GM12878 (cell line): Measurements from ENCODE around the gene CD86. TPM values are rescaled to one million over a fixed set of nuclear protein-coding genes. Genes with fewer than 3 reads are reported as not detected.

Source experiments
- ATAC-seq: fragments of 200-7000 bp; cut with Tn5 transposase; 3 replicates; pipeline ENCODE4 v1.9.1; 2020; ENCODE audit warnings: mild to moderate bottlenecking, moderate library complexity
- BruUV-seq: library from RNA; stranded (reverse); fragments of 400-500 nt; replicated peaks from 2 replicates; lab custom pipeline; 2021; lab: Mats Ljungman, UMichigan
- CTCF ChIA-PET: fragments of 300-600 bp; sonication (Branson Sonifier 250); formaldehyde crosslinking; extraction: SDS; loops from one replicate; lab custom pipeline; 2021; ENCODE audit warnings: inconsistent platforms; lab: Yijun Ruan, JAX
- POLR2A ChIA-PET: fragments of 350-600 bp; formaldehyde crosslinking; extraction: SDS; loops from one replicate; lab custom pipeline; 2021; ENCODE audit warnings: inconsistent platforms; lab: Charles Lee
- RAD21 ChIA-PET: fragments of 300-600 bp; sonication (Branson Sonifier 250); formaldehyde crosslinking; loops from one replicate; lab custom pipeline; 2023; ENCODE audit warnings: antibody characterized with exemption; ENCODE audit not compliant: unreplicated experiment; lab: Charles Lee
- SMC1A ChIA-PET: fragments of 300-600 bp; sonication (Branson Sonifier 250); formaldehyde crosslinking; loops from one replicate; lab custom pipeline; 2023; ENCODE audit not compliant: unreplicated experiment, uncharacterized antibody; lab: Charles Lee
- DNase-seq: peaks from one replicate; pipeline ENCODE4 v3.0.0-alpha.2; 2011; ENCODE audit warnings: low read depth, low spot score
- FAIRE-seq: peaks from 3 replicates; lab custom pipeline; 2011; peaks lifted over from hg19 to GRCh38; lab: Jason Lieb, UNC
- H2AFZ ChIP-seq: 2 replicates; pipeline ENCODE4 v1.6.0; 2011; ENCODE audit warnings: low read depth, low read length, control low read depth; ENCODE audit not compliant: control insufficient read depth
- H3K27ac ChIP-seq: 2 replicates; pipeline ENCODE4 v1.5.1; 2011; ENCODE audit warnings: control low read depth; ENCODE audit not compliant: control insufficient read depth, insufficient read depth
- H3K27me3 ChIP-seq, 2 experiments: replicated peaks in 1 of 2; 2 replicates each; pipeline versions ENCODE4 v1.6.0 to v1.6.1; 2011; ENCODE audit warnings: low read length in 1 of 2; ENCODE audit not compliant: control insufficient read depth in 2 of 2, insufficient read depth in 2 of 2
- H3K36me3 ChIP-seq, 2 experiments: 2 replicates each; pipeline ENCODE4 v1.5.1; 2011; ENCODE audit warnings: low read length in 1 of 2; ENCODE audit not compliant: control insufficient read depth in 2 of 2, insufficient read depth in 2 of 2
- H3K4me1 ChIP-seq: 2 replicates; pipeline ENCODE4 v1.6.1; 2011; ENCODE audit warnings: mild to moderate bottlenecking, low read length, moderate library complexity, mixed read lengths; ENCODE audit not compliant: control insufficient read depth, insufficient read depth
- H3K4me2 ChIP-seq: 2 replicates; pipeline ENCODE4 v1.6.0; 2011; ENCODE audit warnings: control low read depth; ENCODE audit not compliant: control insufficient read depth, insufficient read depth
- H3K4me3 ChIP-seq: fragments of 200-600 bp; sonication (generic); 2 replicates; pipeline ENCODE4 v1.5.1; 2016
- H3K79me2 ChIP-seq: 2 replicates; pipeline ENCODE4 v1.6.0; 2011; ENCODE audit warnings: low read length; ENCODE audit not compliant: control insufficient read depth, insufficient read depth
- H3K9ac ChIP-seq: 2 replicates; pipeline ENCODE4 v1.8.0; 2011; ENCODE audit warnings: low read length, control low read depth, mixed read lengths; ENCODE audit not compliant: control insufficient read depth, insufficient read depth
- H3K9me3 ChIP-seq: replicated peaks from 3 replicates; pipeline ENCODE4 v1.5.1; 2011; ENCODE audit warnings: mild to moderate bottlenecking, low read length; ENCODE audit not compliant: control insufficient read depth, insufficient read depth
- H4K20me1 ChIP-seq: 2 replicates; pipeline ENCODE4 v1.6.0; 2011; ENCODE audit not compliant: control insufficient read depth, insufficient read depth
- ATF2 ChIP-seq: IDR thresholded peaks from 2 replicates; pipeline ENCODE4 v1.6.1; 2012; ENCODE audit warnings: low read length, inconsistent platforms
- CHD4 ChIP-seq: fragments of 200-600 bp; sonication (generic); IDR thresholded peaks from 2 replicates; pipeline ENCODE4 v1.6.1; 2016; ENCODE audit warnings: mild to moderate bottlenecking
- CREB1 ChIP-seq: IDR thresholded peaks from 2 replicates; pipeline ENCODE4 v1.6.1; 2012; ENCODE audit warnings: low read depth, mild to moderate bottlenecking, inconsistent platforms
- EZH2 ChIP-seq: IDR thresholded peaks from 2 replicates; pipeline ENCODE4 v1.6.1; 2012; ENCODE audit warnings: low read depth, mild to moderate bottlenecking, control low read depth, inconsistent platforms, low read length, borderline replicate concordance; ENCODE audit not compliant: control insufficient read depth
- GABPA ChIP-seq: IDR thresholded peaks from 2 replicates; pipeline ENCODE4 v1.6.1; 2014; ENCODE audit warnings: antibody characterized with exemption, low read depth, mild to moderate bottlenecking, inconsistent platforms
- GATAD2B ChIP-seq: fragments of 450-650 bp; conservative IDR thresholded peaks from 2 replicates; pipeline ENCODE4 v1.6.1; 2017; ENCODE audit warnings: low read depth, mild to moderate bottlenecking, moderate library complexity
- IKZF1 ChIP-seq: fragments of 450-650 bp; conservative IDR thresholded peaks from 2 replicates; pipeline ENCODE4 v1.6.1; 2017; ENCODE audit warnings: antibody characterized with exemption, mild to moderate bottlenecking
- IRF3 ChIP-seq: fragments of 450-650 bp; IDR thresholded peaks from 2 replicates; pipeline ENCODE4 v1.6.1; 2014; ENCODE audit warnings: mild to moderate bottlenecking
- MEF2A ChIP-seq: IDR thresholded peaks from 2 replicates; pipeline ENCODE4 v1.6.1; 2011; ENCODE audit warnings: low read depth, mild to moderate bottlenecking, low read length, moderate library complexity; ENCODE audit not compliant: insufficient read depth
- NFYA ChIP-seq: IDR thresholded peaks from 2 replicates; pipeline ENCODE4 v1.6.1; 2011; ENCODE audit warnings: low read depth, mild to moderate bottlenecking, low read length, improper control_type of control experiment, borderline replicate concordance
- RAD21 ChIP-seq: IDR thresholded peaks from 2 replicates; pipeline ENCODE4 v1.6.1; 2011; ENCODE audit warnings: mild to moderate bottlenecking, low read depth, low read length, moderate library complexity; ENCODE audit not compliant: insufficient read depth
- RAD51 ChIP-seq: fragments of 450-650 bp; IDR thresholded peaks from 2 replicates; pipeline ENCODE4 v1.6.1; 2016; ENCODE audit warnings: moderate library complexity, mild to moderate bottlenecking, inconsistent platforms
- RBBP5 ChIP-seq: fragments of 200-600 bp; sonication (generic); conservative IDR thresholded peaks from 2 replicates; pipeline ENCODE4 v1.6.1; 2016
- SMARCA5 ChIP-seq: fragments of 450-650 bp; IDR thresholded peaks from 2 replicates; pipeline ENCODE4 v1.6.1; 2017; ENCODE audit warnings: mild to moderate bottlenecking
- STAT1 ChIP-seq: fragments of 450-650 bp; conservative IDR thresholded peaks from 2 replicates; pipeline ENCODE4 v1.6.1; 2014; ENCODE audit warnings: antibody characterized with exemption, mild to moderate bottlenecking
- YBX1 ChIP-seq: fragments of 450-650 bp; IDR thresholded peaks from 2 replicates; pipeline ENCODE4 v1.6.1; 2016; ENCODE audit warnings: antibody characterized with exemption
- WGBS: methylation state at CpG from one replicate; pipeline ENCODE4 v1.1.6; 2016; ENCODE audit warnings: low lambda C conversion rate; ENCODE audit not compliant: insufficient replicate concordance, insufficient coverage; ENCODE audit errors: missing lambda C conversion rate; 5-methylcytosine and 5-hydroxymethylcytosine counted together
- in situ Hi-C: fragments of 300-500 bp; cut with MboI; formaldehyde crosslinking; loops from 9 replicates; pipeline ENCODE4 v1.14.3; 2018; ENCODE audit warnings: mixed read lengths
- intact Hi-C: fragments of 100-400 bp; cut with micrococcal nuclease; formaldehyde crosslinking; loops from one replicate; pipeline ENCODE4 v1.14.2; 2022; ENCODE audit not compliant: unreplicated experiment
- polyA plus RNA-seq, 11 experiments: library from polyadenylated mRNA; depleted of rRNA in 4 of 11; unstranded in 6 of 11; stranded (reverse) in 5 of 11; fragments of >200 nt; fragmentation: Nextera tagmentation in 4 of 11; fragmentation: Illumina TruSeq in 1 of 11; extraction: Ambion mirVana in 4 of 11; extraction: Trizol in 1 of 11; gene quantifications; 1 replicate in 1 of 11; 2 replicates in 10 of 11; pipeline versions ENCODE4 v1.2.1 to v1.2.3, GENCODE V29; 2011 to 2016; ENCODE audit warnings: inconsistent platforms in 2 of 11, missing spikeins in 2 of 11, low read depth in 1 of 11
- total RNA-seq, 4 experiments: library from RNA; depleted of rRNA in 3 of 4; stranded (reverse); fragments of >200 nt in 3 of 4; fragmentation: Illumina TruSeq in 1 of 4; extraction: Trizol in 1 of 4; gene quantifications; 2 replicates each; pipeline versions ENCODE4 v1.2.1 to v1.2.3, GENCODE V29; 2013 to 2021
- TF ChIP-seq, protein P1 (sequence below): IDR thresholded peaks from 2 replicates; pipeline ENCODE4 v1.6.1; 2011; ENCODE audit warnings: low read depth, mild to moderate bottlenecking, low read length, moderate library complexity, borderline replicate concordance; ENCODE audit errors: extremely low read depth
- TF ChIP-seq, protein P2 (sequence below): fragments of 450-650 bp; IDR thresholded peaks from 2 replicates; pipeline ENCODE4 v1.6.1; 2016; ENCODE audit warnings: mild to moderate bottlenecking

Gene CD86
- total and polyA plus RNA-seq, 10 of the 15 experiments (the other 5 are each of a cell fraction or from before 2014, with no cell fraction given) = 40.9 to 100 (median 55.5) TPM

DNA sequence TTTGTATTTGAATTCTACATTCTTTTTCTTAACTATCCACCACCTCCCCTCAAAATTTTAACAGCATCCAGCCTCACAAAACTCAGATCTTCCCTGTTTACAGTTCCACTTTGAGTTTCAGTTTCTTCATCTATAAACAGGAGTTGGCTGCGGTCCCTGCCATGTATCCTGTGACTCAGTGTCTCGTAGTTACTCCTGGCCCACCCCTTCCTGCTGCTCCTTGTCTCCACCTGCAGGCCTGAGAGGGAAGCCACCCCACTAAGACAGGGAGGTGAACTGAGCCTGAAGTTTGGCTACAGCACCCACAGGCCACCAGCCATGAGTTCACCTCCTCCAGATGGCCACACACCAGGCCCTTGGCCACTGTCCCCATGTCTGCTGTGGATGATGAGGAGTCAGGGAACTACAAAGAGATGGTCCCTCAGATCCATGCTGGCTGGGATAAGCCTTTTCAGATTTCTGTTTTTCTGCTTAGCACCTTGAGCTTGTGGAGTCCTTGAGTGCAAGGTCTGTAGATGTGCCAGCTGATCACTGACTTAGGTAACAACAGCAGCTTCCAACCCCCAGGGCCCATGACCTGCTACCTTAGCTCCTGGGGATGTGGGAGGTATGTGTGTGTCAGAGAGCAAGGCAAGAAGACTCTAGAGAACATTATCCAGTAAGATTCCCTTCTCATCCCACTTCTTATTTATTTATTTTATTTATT lies 37.5 kb downstream of the CD86 start:
- in situ Hi-C loops (no loop called here), intact Hi-C loops (loop anchor here (10.0 kb wide), 1 partner anchor 428 kb away; the partner anchor contains the start of gene HCLS1)
- DNase-seq (no peak), FAIRE-seq (peak; percentile 69), ATAC-seq (peak; percentile 80)
- BruUV-seq = no TSS peak
- H3K4me2 ChIP-seq = peak overlapping the region; percentile 74; the same call in 1 of the 2 replicates
- ChIA-PET CTCF (interaction anchor here (0.6 to 10.5 kb wide), 21 partner anchors 9 to 546 kb away, joined by 3 to 114 read pairs (median 7); partner anchors contain the start of gene POLQ), SMC1A (interaction anchor here (0.6 to 33.7 kb wide), 16 partner anchors 10 to 545 kb away, joined by 3 to 882 read pairs (median 6); partner anchors contain the start of genes CD86 and ILDR1), RAD21 (interaction anchor here (0.8 to 16.0 kb wide), 19 partner anchors 8 to 546 kb away, joined by 3 to 426 read pairs (median 7); partner anchors contain the start of gene POLQ), POLR2A (interaction anchor here (1.4 to 9.9 kb wide), 6 partner anchors 8 to 156 kb away, joined by 3 to 165 read pairs (median 13); no protein-coding TSS in a partner anchor)
- no peak overlapping the region for H2AFZ ChIP-seq
- 3% methylated on average over 2 of the region's 2 CpGs for WGBS
- peaks cover 59% of the 10 kb centered on the region for H3K4me1 ChIP-seq
- H3K36me3 ChIP-seq = no peaks in the 10 kb centered on the region
- H3K79me2 ChIP-seq = peaks cover 17% of the 10 kb centered on the region
- no peaks in the 10 kb centered on the region for H3K9me3 ChIP-seq
- no peak overlapping the region for H3K9ac ChIP-seq
- no peak overlapping the region; the same call in 1 of the 2 replicates for H3K4me3 ChIP-seq
- no peaks in the 10 kb centered on the region for H3K27me3 ChIP-seq
- H4K20me1 ChIP-seq = no peaks in the 10 kb centered on the region
- peak overlapping the region; percentile 59 for H3K27ac ChIP-seq
- TF ChIP-seq IKZF1 = peak; percentile 14
- TF ChIP-seq GATAD2B = no peak
- peak; percentile 67; the same call in 1 of the 2 replicates for TF ChIP-seq CREB1
- TF ChIP-seq, protein P1, sequence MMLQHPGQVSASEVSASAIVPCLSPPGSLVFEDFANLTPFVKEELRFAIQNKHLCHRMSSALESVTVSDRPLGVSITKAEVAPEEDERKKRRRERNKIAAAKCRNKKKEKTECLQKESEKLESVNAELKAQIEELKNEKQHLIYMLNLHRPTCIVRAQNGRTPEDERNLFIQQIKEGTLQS = no peak
- TF ChIP-seq, protein P2, sequence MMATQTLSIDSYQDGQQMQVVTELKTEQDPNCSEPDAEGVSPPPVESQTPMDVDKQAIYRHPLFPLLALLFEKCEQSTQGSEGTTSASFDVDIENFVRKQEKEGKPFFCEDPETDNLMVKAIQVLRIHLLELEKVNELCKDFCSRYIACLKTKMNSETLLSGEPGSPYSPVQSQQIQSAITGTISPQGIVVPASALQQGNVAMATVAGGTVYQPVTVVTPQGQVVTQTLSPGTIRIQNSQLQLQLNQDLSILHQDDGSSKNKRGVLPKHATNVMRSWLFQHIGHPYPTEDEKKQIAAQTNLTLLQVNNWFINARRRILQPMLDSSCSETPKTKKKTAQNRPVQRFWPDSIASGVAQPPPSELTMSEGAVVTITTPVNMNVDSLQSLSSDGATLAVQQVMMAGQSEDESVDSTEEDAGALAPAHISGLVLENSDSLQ = no peak
- TF ChIP-seq RBBP5 = no peak
- no peak for TF ChIP-seq NFYA
- peak; percentile 65; the same call in 1 of the 2 replicates for TF ChIP-seq SMARCA5
- TF ChIP-seq CHD4 = no peak
- 0 out of 2 replicates have a peak, but pooled peaks have one; percentile 2 for TF ChIP-seq ATF2
- no peak for TF ChIP-seq STAT1
- peak; percentile 76 for TF ChIP-seq RAD21
- no peak for TF ChIP-seq EZH2
- TF ChIP-seq YBX1 = no peak
- no peak for TF ChIP-seq RAD51
- no peak for TF ChIP-seq IRF3
- TF ChIP-seq GABPA = no peak
- 0 out of 2 replicates have a peak, but pooled peaks have one; percentile 8 for TF ChIP-seq MEF2A
